Effector memory CD8-positive, alpha-beta T cell (primary cell): ENCODE data around the gene PSMD1.

Experiments
- ATAC-seq: fragments of 150-1000 bp; cut with Tn5 transposase; replicated peaks from 2 replicates; pipeline ENCODE4 v1.10.0; 2021; ENCODE audit warnings: mild to moderate bottlenecking, moderate library complexity
- DNase-seq, 3 experiments: peaks; one replicate each; pipeline ENCODE4 v3.0.0; 2021
- H3K27ac Mint-ChIP-seq, 2 donors: one replicate each; pipeline ENCODE4 v1.8.0; 2022; ENCODE audit warnings: mild to moderate bottlenecking in 2 of 2, mixed read lengths in 2 of 2, moderate library complexity in 2 of 2
- H3K27me3 Mint-ChIP-seq, 2 donors: one replicate each; pipeline ENCODE4 v1.8.0; 2022; ENCODE audit warnings: mixed read lengths in 2 of 2
- H3K36me3 Mint-ChIP-seq: one replicate; pipeline ENCODE4 v1.8.0; 2022; ENCODE audit warnings: mild to moderate bottlenecking, moderate library complexity, mixed read lengths; ENCODE audit not compliant: insufficient read depth
- H3K4me1 Mint-ChIP-seq, 2 donors: one replicate each; pipeline ENCODE4 v1.8.0; 2022; ENCODE audit warnings: low read depth in 2 of 2, mixed read lengths in 2 of 2
- H3K4me3 Mint-ChIP-seq, 2 donors: one replicate each; pipeline ENCODE4 v1.8.0; 2022; ENCODE audit warnings: mild to moderate bottlenecking in 2 of 2, mixed read lengths in 2 of 2, moderate library complexity in 2 of 2
- H3K9me3 Mint-ChIP-seq, 2 donors: one replicate each; pipeline ENCODE4 v1.8.0; 2022; ENCODE audit warnings: mixed read lengths in 2 of 2

PSMD1 gene

DNA sequence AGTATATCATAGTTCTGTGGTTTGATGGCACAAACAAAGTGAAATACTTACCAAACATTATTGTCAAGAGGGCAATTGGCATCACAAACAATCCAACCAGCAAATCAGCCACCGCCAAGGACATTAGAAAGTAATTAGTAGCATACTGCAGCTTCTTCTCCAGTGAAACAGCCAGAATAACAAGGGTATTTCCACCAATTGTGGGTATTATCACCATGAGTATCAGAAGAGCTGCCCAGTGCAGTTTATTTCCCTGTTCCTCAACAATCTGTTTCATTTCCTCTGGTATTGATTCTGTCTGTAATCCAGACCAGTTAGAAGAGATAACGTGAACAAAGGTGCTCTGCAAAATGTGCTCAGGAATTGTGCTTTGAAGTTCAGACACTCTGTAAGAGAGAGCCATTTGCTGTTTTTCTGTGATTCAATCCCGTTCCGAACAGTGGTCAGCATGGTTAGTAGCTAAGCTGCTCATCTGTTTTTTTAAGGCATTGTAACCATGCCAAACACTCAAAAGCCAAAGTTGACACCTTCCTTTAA, 66.8 kb downstream of the PSMD1 start:
- peaks cover 2% of the 10 kb centered on the region in 2 donors for H3K4me1 Mint-ChIP-seq
- no peak for DNase-seq
- H3K36me3 Mint-ChIP-seq = peaks cover 7% of the 10 kb centered on the region
- no peak overlapping the region for H3K27ac Mint-ChIP-seq
- no peak for ATAC-seq
- H3K4me3 Mint-ChIP-seq = no peak overlapping the region
- H3K27me3 Mint-ChIP-seq = no peaks in the 10 kb centered on the region
- H3K9me3 Mint-ChIP-seq = no peaks in the 10 kb centered on the region

- H3K27me3 Mint-ChIP-seq = no peaks in the 10 kb centered on the region
- H3K4me1 Mint-ChIP-seq = peaks cover 3 to 5% of the 10 kb centered on the region in 2 donors
Observed at GRCh38 chr2:231124838-231125568, 68.3 kb downstream of the PSMD1 start, which contains the start of gene HTR2B. Gene HTR2B (minus strand): TSS chr2:231125042. CDS start chr2:231123764, 1,278 bp downstream.

GRCh38 chr2:231126123-231126522, 69.5 kb downstream of the PSMD1 start:
- peaks cover 3 to 5% of the 10 kb centered on the region in 2 donors for H3K4me1 Mint-ChIP-seq
- H3K27me3 Mint-ChIP-seq = no peaks in the 10 kb centered on the region
- DNase-seq (no peak), ATAC-seq (no peak)
- H3K27ac Mint-ChIP-seq = no peak overlapping the region
- H3K4me3 Mint-ChIP-seq = no peak overlapping the region
- H3K36me3 Mint-ChIP-seq = no peaks in the 10 kb centered on the region
- no peaks in the 10 kb centered on the region for H3K9me3 Mint-ChIP-seq

More at GRCh38 chr2:231124838-231125568, 68.3 kb downstream of the PSMD1 start, which contains the start of gene HTR2B:
- ATAC-seq (no peak), DNase-seq (no peak)
- no peak within 1 kb of the TSS for H3K4me3 Mint-ChIP-seq
- no peak within 1 kb of the TSS for H3K27ac Mint-ChIP-seq
- H3K9me3 Mint-ChIP-seq = no peaks in the 10 kb centered on the region
- peaks cover 4% of the 10 kb centered on the region for H3K36me3 Mint-ChIP-seq

GRCh38 chr2:231127480-231127879, 70.8 kb downstream of the PSMD1 start:
- Mint-ChIP-seq H3K4me3 (no peak overlapping the region), H3K36me3 (no peaks in the 10 kb centered on the region), H3K27ac (no peak overlapping the region), H3K9me3 (no peaks in the 10 kb centered on the region), H3K4me1 (peaks cover 3 to 5% of the 10 kb centered on the region in 2 donors), H3K27me3 (no peaks in the 10 kb centered on the region)
- DNase-seq (no peak), ATAC-seq (no peak)

GRCh38 chr2:231127936-231128335, 71.3 kb downstream of the PSMD1 start:
- DNase-seq (no peak), ATAC-seq (no peak)
- no peaks in the 10 kb centered on the region for H3K36me3 Mint-ChIP-seq
- no peak overlapping the region for H3K4me3 Mint-ChIP-seq
- H3K4me1 Mint-ChIP-seq = peaks cover 3 to 10% of the 10 kb centered on the region in 2 donors
- no peaks in the 10 kb centered on the region for H3K27me3 Mint-ChIP-seq
- H3K27ac Mint-ChIP-seq = no peak overlapping the region
- no peaks in the 10 kb centered on the region for H3K9me3 Mint-ChIP-seq

DNA sequence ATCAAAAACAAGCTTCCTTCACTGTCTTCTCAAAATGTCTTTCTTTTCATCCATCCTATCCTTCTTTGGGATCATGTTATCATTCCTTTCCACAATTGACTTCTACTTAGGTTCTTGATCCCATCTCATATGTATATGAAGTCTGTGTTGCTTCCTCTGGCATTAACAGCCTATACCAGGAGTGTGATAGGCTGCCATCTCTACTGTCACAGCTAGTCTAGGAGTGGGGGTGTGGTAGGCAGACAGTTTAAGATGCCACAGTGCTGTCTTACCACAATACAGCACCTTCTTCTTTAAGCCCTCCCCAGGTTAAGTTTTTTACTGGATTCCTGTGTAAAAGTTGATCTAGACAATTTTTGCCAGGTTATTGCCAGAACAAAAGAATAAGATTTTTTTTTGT, 71.9 kb downstream of the PSMD1 start:
- DNase-seq (no peak), ATAC-seq (no peak)
- H3K27me3 Mint-ChIP-seq = no peaks in the 10 kb centered on the region
- no peak overlapping the region for H3K27ac Mint-ChIP-seq
- H3K9me3 Mint-ChIP-seq = no peaks in the 10 kb centered on the region
- no peak overlapping the region for H3K4me3 Mint-ChIP-seq
- H3K4me1 Mint-ChIP-seq = peaks cover 3 to 10% of the 10 kb centered on the region in 2 donors
- H3K36me3 Mint-ChIP-seq = no peaks in the 10 kb centered on the region

GRCh38 chr2:231129216-231129615, 72.5 kb downstream of the PSMD1 start:
- Mint-ChIP-seq H3K27ac (no peak overlapping the region), H3K4me1 (peaks cover 3 to 13% of the 10 kb centered on the region in 2 donors), H3K27me3 (no peaks in the 10 kb centered on the region), H3K36me3 (no peaks in the 10 kb centered on the region), H3K4me3 (no peak overlapping the region), H3K9me3 (no peaks in the 10 kb centered on the region)
- ATAC-seq = no peak
- no peak for DNase-seq

GRCh38 chr2:231130336-231131056, 73.8 kb downstream of the PSMD1 start:
- Mint-ChIP-seq H3K27ac (no peak overlapping the region), H3K4me1 (peaks cover 3 to 14% of the 10 kb centered on the region in 2 donors), H3K27me3 (no peaks in the 10 kb centered on the region), H3K36me3 (no peaks in the 10 kb centered on the region), H3K9me3 (no peaks in the 10 kb centered on the region), H3K4me3 (no peak overlapping the region)
- no peak for DNase-seq
- no peak for ATAC-seq

DNA sequence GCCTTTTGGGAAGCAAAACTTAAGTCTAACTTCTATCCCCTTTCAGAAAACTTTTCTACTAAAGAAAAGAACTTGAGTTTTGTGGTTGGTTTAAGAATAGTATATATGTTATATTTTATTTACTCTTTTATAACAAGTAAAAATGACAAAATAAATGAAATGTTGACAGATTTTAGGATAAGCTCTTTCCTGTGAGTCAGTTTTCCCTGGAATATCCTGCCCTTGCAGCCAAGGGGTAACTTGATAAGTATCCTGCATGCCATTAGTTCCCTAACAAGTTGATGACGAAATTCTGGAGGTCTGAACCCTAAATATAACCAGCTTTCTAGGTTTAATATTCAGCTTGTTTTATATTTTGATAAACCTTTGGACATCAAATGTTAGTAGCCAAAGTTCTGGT, 75.5 kb downstream of the PSMD1 start:
- no peak for DNase-seq
- no peaks in the 10 kb centered on the region for H3K27me3 Mint-ChIP-seq
- ATAC-seq = no peak
- no peak overlapping the region for H3K4me3 Mint-ChIP-seq
- no peaks in the 10 kb centered on the region for H3K36me3 Mint-ChIP-seq
- H3K27ac Mint-ChIP-seq = no peak overlapping the region
- peaks cover 2 to 14% of the 10 kb centered on the region in 2 donors for H3K4me1 Mint-ChIP-seq
- no peaks in the 10 kb centered on the region for H3K9me3 Mint-ChIP-seq

DNA sequence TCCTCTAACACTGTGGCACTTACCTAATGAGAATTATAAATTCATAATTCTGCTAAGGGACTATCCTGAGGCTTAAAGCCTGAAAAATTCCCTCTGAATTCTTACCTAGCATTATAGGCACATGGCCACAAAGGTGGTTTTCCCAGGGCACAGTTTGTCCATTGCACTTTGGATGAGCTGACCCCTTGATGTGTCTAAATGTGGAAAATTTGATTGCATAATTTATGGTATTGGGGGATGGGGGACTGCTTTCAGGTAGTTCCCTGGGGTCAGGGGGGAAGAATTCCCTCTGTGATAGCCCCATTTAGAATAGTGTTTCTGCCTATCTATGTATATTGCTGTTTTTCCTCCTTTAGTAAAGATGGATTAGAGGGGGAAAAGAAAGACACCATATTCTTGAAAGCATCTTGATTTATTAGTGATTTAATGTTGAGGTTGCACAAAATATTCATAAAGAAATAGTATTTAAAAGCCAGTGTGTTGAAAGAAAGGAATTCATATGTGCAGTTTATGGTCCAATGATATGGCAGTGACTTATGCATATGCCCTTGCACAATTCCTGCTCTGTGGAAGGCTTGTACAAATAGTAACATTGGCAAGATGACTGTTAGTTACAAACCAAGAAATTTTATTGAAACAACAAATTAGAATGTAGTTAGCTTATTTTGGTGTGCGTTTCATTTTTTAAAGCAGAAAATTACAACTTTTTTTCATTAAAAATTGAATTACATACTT, 76.9 kb downstream of the PSMD1 start:
- H3K27ac Mint-ChIP-seq = peak overlapping the region in 1 of 2 donors; percentile 13
- H3K36me3 Mint-ChIP-seq = peaks cover 5% of the 10 kb centered on the region
- no peaks in the 10 kb centered on the region for H3K9me3 Mint-ChIP-seq
- H3K27me3 Mint-ChIP-seq = no peaks in the 10 kb centered on the region
- DNase-seq (no peak), ATAC-seq (no peak)
- peaks cover under 1 to 11% of the 10 kb centered on the region in 2 donors for H3K4me1 Mint-ChIP-seq
- H3K4me3 Mint-ChIP-seq = no peak overlapping the region

GRCh38 chr2:231134910-231135655, 78.4 kb downstream of the PSMD1 start:
- H3K4me1 Mint-ChIP-seq = peaks cover 0 to 10% of the 10 kb centered on the region in 2 donors
- no peak overlapping the region for H3K4me3 Mint-ChIP-seq
- no peaks in the 10 kb centered on the region for H3K9me3 Mint-ChIP-seq
- H3K27me3 Mint-ChIP-seq = no peaks in the 10 kb centered on the region
- DNase-seq (no peak), ATAC-seq (no peak)
- H3K27ac Mint-ChIP-seq = peak overlapping the region in 1 of 2 donors; percentile 13
- peaks cover 6% of the 10 kb centered on the region for H3K36me3 Mint-ChIP-seq

DNA sequence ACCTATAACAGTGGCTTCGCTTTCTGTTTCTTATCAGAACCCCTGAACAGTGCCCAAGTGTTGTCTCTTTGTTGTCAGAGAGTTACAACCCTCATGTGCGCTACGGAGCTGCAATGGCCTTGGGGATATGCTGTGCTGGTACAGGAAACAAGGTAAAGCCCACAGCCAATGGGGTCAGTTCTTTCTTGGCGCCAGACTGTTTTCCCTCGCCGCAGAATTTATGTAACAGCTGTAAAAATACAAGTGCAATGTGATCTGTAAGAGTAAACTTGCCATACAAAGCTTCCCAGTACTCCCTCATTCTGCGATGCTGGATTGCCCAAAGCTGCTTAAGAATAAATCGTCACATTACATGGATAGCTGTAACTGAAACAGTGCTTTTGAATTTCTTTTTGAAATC, 82.0 kb downstream of the PSMD1 start:
- no peaks in the 10 kb centered on the region for H3K9me3 Mint-ChIP-seq
- DNase-seq (no peak), ATAC-seq (no peak)
- H3K27ac Mint-ChIP-seq = no peak overlapping the region
- no peak overlapping the region for H3K4me3 Mint-ChIP-seq
- no peaks in the 10 kb centered on the region for H3K27me3 Mint-ChIP-seq
- H3K36me3 Mint-ChIP-seq = peaks cover 13% of the 10 kb centered on the region
- peaks cover 0 to 8% of the 10 kb centered on the region in 2 donors for H3K4me1 Mint-ChIP-seq

GRCh38 chr2:231139796-231140195, 83.1 kb downstream of the PSMD1 start:
- DNase-seq (no peak), ATAC-seq (no peak)
- Mint-ChIP-seq H3K36me3 (peaks cover 18% of the 10 kb centered on the region), H3K4me3 (no peak overlapping the region), H3K9me3 (no peaks in the 10 kb centered on the region), H3K4me1 (peaks cover 0 to 4% of the 10 kb centered on the region in 2 donors), H3K27ac (no peak overlapping the region), H3K27me3 (no peaks in the 10 kb centered on the region)
